Activated CD8-positive, alpha-beta memory T cell treated with anti-CD3 and anti-CD28 coated beads for 48 hours (primary cell): ENCODE data around the gene GTPBP6.
"Not testable (repeated sequence)": the region's sequence is repeated elsewhere in the genome, so short reads cannot be mapped to it uniquely, and the experiment has no call there.

Experiments
- DNase-seq, 3 experiments: peaks; one replicate each; pipeline ENCODE4 v3.0.0-alpha.2; 2020; ENCODE audit warnings: low read depth in 2 of 3, low spot score in 2 of 3

Gene GTPBP6

DNA sequence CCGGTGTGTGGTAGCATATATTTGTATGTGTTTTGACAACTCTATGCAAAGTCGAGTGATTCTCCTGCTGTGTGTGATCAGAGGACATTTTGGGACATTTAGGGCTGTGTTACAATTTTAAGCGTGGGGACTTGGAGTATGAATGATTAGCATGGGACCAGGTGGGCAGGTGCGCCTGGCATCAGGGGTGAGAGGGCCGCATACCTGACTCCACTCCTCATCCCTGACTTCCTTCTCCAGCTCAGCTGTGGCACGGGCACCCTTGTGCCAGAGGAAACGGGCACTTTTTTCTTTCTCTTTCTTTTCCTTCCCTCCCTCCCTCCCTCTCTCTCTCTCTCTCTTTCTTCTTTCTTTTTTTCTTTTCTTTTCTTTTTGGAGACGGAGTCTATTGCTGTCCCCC, 53.1 kb downstream of the GTPBP6 start:
- no peak for DNase-seq

DNA sequence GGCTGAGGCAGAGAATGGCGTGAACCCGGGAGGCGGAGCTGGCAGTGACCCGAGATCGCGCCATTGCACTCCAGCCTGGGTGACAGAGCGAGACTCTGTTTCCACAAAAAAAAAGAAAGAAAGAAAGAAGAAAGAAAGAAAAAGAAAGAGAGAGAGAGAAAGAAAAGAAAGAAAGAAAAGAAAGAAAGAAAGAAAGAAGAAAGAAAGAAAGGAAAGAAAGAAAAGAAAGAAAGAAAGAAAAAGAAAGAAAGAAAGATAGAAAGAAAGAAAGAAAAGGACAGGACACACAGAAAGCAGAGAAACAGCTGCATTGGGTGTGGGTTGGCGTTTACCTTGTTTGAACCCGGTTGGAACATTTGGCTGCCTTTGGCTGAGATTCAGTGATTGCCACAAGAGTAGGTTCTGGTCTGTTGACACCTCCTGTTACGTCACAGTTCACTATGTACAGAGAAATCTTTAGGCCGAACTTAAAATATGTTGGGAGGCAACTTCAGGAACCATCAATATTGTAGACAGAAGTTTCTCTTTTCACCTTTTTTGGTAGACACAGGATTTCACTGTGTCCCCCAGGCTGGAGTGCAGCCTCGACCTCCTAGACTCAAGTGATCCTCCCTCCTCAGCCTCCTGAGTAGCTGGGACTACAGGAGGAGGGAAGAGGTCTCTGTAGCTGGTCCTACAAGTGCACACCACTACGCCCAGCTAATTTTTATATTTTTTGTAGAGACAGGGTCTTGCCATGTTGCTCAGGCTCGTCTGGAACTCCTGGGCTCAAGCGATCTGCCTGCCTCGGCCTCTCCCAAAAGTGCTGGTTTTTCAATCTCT, 53.8 kb downstream of the GTPBP6 start:
- DNase-seq, result no peak

DNA sequence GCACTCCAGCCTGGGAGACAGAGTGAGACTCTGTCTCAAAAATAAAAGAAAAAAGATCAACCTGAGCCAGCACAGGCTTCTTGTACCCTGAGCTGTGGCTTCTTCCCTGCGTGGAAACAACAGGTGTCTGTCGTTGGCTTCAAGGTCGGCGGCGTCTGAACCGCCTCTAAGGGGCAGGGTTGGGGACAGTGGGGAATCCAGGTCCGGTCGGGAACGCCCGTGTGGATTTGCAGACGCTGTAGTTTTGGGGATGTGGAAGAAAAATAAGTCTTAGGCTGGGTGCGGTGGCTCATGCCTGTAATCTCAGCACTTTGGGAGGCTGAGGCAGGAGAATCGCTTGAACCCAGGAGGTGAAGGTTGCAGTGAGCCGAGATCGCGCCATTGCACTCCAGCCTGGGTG, 54.6 kb downstream of the GTPBP6 start:
- DNase-seq, result not testable (repeated sequence)

DNA sequence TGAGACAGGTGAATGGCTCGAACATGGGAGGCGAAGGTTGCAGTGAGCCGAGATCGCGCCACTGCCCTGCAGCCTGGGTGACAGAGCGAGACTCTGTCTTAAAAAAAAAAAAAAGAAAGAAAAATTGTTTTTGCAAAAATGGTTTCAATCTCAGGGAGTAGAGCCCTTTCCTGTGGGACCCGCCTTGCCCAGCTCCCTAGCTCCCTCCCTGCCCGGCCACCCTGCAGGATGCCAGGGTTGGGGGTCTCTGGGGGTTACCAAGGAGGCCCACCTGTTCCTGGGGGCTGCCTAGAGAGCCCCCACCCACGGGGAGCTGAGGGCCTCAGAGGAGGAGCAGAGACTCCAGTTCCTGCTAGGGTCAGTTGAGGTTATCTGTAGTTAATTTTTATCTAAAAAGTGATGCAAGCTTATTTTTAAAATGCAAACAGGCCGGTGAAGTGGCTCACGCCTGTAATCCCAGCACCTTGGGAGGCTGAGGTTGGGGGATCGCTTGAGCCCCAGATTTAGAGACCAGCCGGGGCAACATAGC, 56.2 kb downstream of the GTPBP6 start:
- DNase-seq, result no peak

DNA sequence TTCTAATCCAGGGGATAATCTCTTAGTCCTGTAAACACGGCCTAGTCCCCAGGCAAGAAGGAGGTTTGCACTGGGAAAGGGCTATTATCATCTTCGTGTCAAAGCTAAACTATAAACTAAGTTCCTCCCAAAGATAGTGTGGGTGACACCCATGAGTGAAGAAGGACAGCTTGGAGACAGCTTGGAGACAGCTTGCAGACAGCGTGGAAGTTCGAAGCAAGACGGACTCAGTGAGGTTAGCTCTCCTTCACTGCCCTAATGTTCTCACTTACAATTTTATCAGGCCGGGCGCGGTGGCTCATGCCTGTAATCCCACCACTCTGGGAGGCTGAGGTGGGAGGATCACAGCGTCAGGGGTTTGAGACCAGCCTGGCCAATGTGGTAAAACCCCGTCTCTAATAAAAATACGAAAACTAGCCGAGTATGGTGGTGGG, 56.7 kb downstream of the GTPBP6 start:
- no peak for DNase-seq

DNA sequence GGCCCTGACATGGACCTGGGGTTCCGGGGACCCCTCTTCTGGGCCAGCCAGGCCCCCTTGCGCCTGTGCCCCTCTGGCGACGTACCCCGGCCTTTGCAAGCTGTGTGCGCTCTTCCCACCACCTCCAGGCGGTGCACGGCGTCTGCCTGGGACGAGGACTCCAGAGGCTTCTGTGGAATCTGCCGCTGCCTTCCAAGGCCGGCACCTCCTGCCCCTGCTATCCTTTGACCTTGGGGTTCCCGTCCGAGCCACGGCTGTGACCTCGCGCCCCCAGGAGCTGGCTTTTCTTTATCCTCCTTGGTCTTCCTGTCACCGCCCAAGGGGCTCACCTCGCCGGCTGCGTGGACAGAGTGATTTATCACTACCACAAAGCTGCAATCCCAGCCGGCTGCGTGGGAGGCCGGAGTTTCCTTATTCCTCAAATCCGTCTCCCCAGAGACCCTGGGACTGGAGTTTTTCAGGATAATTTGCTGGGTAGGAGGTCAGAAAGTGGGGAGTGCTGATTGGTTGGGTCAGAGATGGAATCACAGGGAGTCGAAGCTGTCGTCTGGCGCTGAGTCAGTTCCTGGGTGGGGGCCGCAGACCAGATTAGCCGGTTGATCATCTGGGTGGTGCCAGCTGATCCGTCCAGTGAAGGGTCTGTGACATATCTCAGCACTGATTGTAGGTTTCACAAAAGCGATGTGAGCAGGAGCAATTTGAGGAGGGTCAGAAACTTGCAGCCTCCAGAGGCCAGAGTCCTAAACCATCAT, 57.3 kb downstream of the GTPBP6 start:
- no peak for DNase-seq

DNA sequence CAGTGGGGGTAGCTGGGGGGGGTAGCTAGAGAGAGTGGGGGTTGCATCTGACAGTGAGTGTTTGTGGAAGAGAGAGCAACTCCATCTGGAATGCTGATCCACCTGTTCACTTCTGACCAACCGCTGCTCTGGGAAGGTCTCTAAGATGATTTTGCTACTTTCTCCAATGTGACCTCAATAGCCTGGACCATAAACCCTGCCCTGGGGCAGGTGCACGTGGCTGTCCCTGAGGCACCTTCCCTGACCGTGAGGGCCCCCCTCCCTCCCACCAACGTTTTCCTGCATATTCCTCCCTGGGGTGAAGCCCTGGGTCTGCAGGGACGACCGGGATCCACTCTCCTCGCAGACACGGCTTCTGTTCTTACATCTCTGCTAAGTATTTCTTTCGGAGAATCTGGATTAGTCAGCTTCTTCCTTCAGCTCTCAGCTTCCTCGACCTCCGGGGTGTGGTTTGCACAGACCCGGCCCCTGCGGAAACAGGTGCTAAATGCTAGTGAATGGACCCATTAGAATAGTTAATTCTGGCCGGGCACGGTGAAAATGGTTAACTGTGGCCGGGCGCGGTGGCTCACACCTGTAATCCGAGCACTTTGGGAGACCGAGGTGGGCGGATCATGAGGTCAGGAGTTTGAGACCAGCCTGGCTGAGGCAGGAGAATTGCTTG, 58.8 kb downstream of the GTPBP6 start:
- DNase-seq, result no peak

DNA sequence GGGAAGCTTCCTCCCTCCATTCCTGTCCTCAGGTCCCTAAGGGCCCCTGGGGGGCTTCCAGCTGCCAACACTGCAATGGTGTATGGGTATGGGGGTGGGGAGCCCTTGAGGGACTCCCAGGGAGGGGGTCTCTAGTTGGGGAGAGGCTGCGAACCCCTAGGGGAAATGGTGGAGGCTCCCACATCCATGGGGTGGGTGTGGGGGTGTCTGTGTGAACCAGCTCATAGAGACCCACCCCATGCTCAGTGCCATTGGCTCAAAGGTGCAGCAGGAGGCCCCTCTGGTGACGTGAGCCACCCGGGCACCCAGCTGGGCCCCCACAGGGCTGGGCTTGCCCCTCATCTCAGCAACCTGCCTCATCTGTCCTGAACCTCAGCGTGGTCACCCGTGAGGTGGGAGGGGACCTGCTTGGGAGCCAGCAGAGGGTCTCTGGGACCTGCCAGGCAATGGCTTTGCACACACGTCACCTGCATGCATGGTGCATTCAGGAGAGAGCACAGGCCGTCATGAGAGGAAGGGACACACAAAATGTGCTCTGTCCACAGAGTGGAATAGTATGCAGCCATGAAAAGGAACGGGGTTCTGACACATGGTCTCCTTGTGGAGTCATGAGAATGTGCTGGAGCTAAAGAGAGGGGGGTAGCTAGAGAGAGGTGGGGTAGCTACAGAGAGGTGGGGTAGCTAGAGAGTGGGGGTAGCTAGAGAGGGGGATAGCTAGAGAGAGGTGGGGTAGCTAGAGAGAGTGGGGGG, 60.1 kb downstream of the GTPBP6 start:
- no peak for DNase-seq

DNA sequence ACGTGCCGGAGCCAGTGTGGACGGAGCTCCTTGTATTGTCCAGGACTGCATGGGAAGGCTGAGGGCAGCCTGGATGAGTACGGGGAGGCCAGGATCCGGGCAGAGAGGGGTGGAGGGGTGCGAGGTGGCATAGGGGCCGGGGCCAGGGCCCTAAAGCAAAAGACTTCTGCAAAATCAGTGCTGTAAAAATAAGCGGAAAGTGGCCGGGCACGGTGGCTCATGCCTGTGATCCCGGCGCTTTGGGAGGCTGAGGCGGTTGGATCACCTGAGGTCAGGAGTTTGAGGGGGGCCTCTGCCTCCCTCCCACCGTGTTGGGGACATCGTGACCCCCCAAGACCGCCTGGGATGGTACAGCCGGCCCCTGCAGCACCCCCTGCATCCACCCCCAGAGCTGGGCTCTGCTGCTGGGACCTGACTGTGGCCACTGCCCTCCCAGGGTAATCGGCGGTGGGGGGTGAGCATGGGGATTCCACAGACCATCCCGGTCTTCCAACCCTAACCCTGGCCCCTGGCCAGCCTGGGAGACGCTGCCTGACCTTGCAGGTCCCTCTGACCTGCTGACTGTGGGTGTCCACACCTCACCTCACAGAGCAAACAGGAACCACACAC, 60.8 kb downstream of the GTPBP6 start:
- no peak for DNase-seq

DNA sequence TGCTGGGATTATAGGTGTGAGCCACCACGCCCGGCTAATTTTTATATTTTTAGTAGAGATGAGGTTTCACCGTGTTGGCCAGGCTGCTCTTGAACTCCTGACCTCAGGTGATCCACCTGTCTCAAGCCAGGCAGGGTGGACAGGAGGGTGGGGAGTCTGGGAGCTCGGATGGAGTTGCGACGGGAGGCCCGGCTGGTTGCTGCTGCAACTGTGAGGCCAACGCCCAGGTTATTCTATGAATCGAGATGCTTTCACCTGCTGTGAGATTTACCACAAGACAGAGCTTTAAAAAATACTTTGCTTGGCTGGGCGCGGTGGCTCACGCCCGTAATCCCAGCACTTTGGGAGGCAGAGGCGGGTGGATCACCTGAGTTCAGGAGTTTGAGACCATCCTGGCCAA, 61.5 kb downstream of the GTPBP6 start:
- not testable (repeated sequence) for DNase-seq

DNA sequence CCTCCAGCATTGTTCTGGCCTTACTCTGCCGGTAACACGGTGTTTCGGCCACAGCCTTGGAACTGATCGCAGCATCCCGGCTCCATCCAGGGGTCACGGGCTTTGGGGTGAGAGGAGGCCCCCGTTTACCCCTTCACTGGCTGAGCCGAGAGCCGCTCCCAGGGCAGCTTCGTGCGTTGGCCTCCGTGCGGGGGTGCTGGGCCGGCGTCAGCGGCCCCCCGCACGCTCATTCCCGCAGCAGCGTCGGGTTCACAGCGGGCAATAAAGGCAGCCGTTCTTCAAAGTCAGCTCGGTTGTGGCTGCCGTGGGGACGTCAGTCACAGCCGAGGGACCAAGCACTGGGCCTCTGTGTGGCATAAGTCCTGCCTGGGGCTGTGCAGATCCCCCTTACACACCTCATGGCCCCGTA, 62.7 kb downstream of the GTPBP6 start:
- DNase-seq, result no peak
